T-helper 1 cell treated with Interleukin-12 subunit alpha and Interleukin-12 subunit beta and Interleukin-4 antibody, amounts not matched to agents 30 μg/mL and 1 μg/mL, for 36 hours (primary cell): ENCODE results near the gene TAGLN.

Experiments
- H3K27ac Mint-ChIP-seq: one replicate; pipeline ENCODE4 v1.8.0; 2021; ENCODE audit warnings: mild to moderate bottlenecking, mixed read lengths
- H3K27me3 Mint-ChIP-seq: one replicate; pipeline ENCODE4 v1.8.0; 2021; ENCODE audit warnings: low read depth, mixed read lengths
- H3K36me3 Mint-ChIP-seq: one replicate; pipeline ENCODE4 v1.8.0; 2021; ENCODE audit warnings: low read depth, mixed read lengths
- H3K4me1 Mint-ChIP-seq: one replicate; pipeline ENCODE4 v1.8.0; 2021; ENCODE audit warnings: low read depth, mixed read lengths
- H3K4me3 Mint-ChIP-seq: one replicate; pipeline ENCODE4 v1.8.0; 2021; ENCODE audit warnings: mild to moderate bottlenecking, moderate library complexity, mixed read lengths
- H3K9me3 Mint-ChIP-seq: one replicate; pipeline ENCODE4 v1.8.0; 2021; ENCODE audit warnings: mixed read lengths

The TAGLN gene

DNA sequence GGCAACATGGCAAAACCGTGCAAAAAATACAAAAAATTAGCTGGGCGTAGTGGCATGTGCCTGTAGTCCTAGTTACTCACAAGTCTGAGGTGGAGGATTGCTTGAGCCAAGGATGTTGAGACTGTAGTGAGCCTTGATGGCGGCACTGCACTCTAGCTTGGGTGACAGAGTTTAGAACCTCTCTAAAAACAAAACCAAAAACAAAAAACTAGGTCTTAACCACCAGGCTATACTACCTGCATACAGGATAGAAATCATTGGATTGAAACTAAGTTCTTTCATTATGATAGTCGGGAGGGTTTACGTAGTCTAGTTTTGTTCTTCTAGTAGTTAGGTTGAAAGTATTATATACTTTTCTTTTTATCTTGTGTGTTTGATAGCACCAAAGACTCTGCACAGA lies 39.1 kb downstream of the TAGLN start:
- Mint-ChIP-seq H3K36me3 (peaks cover 10% of the 10 kb centered on the region), H3K9me3 (no peaks in the 10 kb centered on the region)

DNA sequence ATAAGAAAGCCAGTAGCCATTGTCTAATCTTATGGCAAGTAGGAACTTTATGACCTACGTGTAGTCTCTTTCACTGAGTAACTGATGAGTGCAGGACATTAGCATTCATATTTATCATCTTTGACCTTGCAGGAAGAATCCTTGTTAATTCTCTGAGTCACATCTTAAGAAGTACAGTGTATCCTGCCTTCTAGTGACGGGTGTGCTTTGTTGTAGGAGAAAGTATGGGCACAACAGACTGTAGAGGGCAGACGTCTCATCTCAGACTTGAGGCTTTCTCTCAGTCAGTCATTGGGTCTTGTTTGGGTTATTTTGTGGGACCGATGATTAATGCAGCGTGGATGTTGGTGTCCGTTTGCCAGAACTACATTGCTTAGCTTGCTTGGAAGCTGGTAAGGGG lies 40.1 kb downstream of the TAGLN start:
- Mint-ChIP-seq H3K4me1 (peaks cover 1% of the 10 kb centered on the region), H3K4me3 (no peak overlapping the region), H3K27me3 (no peaks in the 10 kb centered on the region), H3K9me3 (no peaks in the 10 kb centered on the region), H3K36me3 (peaks cover 11% of the 10 kb centered on the region), H3K27ac (no peak overlapping the region)

More for the DNA sequence above, 39.1 kb downstream of the TAGLN start:
- Mint-ChIP-seq H3K4me3 (no peak overlapping the region), H3K27me3 (no peaks in the 10 kb centered on the region), H3K4me1 (peaks cover 12% of the 10 kb centered on the region), H3K27ac (no peak overlapping the region)

DNA sequence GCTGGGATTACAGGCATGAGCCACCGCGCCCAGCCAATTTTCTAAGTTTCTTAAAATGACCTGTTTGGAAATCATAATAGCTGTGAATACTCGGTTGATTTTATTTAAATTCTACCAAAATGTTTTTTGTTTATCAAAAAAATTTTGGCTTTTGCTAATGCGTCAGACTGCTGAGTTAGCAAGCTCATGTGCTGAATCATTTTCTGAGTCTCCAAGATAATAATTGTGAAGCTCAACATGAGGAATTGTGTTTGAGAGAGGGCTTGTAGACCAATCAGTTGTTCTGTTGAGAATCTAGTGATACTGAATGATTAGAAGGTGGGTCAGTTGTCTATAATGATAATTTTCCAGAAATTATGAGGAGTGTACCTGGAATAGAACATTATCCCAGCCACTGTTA lies 49.2 kb downstream of the TAGLN start:
- Mint-ChIP-seq H3K36me3 (peaks cover 24% of the 10 kb centered on the region), H3K27me3 (no peaks in the 10 kb centered on the region), H3K9me3 (no peaks in the 10 kb centered on the region), H3K4me3 (no peak overlapping the region), H3K4me1 (no peaks in the 10 kb centered on the region), H3K27ac (no peak overlapping the region)

DNA sequence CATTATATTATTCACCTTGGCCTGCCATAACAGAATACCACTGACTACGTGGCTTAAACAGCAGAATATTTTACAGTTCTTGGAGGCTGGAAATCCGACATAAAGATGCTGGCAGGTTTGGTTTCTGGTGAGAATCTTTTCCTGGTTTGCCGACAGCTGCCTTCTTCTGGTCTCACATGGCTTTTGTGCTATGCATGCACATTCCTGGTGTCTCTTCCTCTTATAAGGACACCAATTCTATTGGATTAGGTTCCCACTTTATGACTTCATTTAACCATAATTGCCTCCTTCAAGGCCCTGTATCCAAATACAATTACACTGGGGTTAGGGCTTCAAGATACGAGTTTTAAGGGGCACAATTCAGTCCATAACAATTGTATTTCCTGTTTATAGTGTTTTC lies 50.4 kb downstream of the TAGLN start:
- H3K9me3 Mint-ChIP-seq: no peaks in the 10 kb centered on the region
- no peaks in the 10 kb centered on the region for H3K27me3 Mint-ChIP-seq
- H3K36me3 Mint-ChIP-seq: peaks cover 22% of the 10 kb centered on the region
- no peak overlapping the region for H3K27ac Mint-ChIP-seq
- H3K4me1 Mint-ChIP-seq: no peaks in the 10 kb centered on the region
- H3K4me3 Mint-ChIP-seq: no peak overlapping the region

DNA sequence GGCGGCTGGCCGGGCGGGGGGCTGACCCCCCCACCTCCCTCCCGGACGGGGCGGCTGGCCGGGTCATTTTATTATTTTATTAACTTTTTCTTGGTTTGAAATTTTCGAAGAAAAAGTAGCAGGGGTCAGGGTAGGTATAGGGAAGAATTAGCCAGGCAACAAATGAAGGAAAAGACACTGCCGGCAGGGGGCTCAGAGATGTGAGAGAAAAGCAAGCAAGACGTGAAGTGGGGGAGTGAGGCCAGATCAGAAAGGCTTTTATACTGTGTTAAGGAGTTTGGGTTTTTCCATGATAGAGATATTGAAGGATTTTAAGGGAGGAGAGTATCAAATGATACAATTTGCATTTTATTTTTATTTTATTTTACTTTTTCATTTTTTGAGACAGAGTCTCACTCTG lies 52.3 kb downstream of the TAGLN start:
- H3K4me3 Mint-ChIP-seq: no peak overlapping the region
- no peaks in the 10 kb centered on the region for H3K27me3 Mint-ChIP-seq
- H3K9me3 Mint-ChIP-seq: no peaks in the 10 kb centered on the region
- H3K36me3 Mint-ChIP-seq: peaks cover 19% of the 10 kb centered on the region
- H3K4me1 Mint-ChIP-seq: no peaks in the 10 kb centered on the region
- H3K27ac Mint-ChIP-seq: peak overlapping the region; percentile 19

DNA sequence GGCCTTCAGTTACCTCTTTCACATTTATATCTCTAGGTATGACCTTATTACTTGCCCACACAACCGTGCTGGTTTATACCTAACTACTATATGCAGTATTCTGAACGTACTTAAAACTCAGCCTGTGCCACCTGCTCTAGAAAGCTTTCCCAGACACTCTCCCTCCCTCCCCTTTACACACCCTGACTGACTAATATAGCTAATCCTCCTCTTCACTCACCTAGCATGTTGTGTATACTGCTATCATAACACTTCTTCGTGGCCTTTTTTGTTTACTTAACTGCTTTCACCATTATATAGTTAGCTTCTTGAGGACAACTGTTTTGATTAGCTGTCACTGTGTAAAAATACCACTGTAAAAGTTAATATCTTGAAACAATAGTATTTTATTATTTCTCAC lies 56.8 kb downstream of the TAGLN start:
- no peak overlapping the region for H3K4me3 Mint-ChIP-seq
- no peaks in the 10 kb centered on the region for H3K27me3 Mint-ChIP-seq
- no peaks in the 10 kb centered on the region for H3K4me1 Mint-ChIP-seq
- H3K36me3 Mint-ChIP-seq: peaks cover 5% of the 10 kb centered on the region
- no peak overlapping the region for H3K27ac Mint-ChIP-seq
- no peaks in the 10 kb centered on the region for H3K9me3 Mint-ChIP-seq

DNA sequence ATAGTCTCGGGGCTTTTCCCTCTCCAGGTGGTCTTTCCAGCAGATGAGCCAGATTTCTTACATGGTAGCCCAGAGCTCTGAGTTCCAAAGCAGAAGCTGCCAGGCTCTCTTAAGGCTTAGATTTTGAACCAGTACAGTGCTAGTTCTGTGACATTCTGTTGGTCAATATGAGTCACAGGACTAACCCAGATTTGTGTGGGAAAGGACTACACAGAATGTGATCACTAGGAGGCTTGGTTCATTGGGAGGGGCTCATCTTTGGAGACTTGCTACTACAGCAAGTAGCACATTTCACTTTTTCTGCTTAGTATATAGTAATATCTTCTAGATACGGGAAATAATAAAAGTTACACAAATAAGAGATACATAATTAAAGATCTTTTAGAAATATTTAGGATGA lies 57.4 kb downstream of the TAGLN start:
- Mint-ChIP-seq H3K27me3 (no peaks in the 10 kb centered on the region), H3K4me1 (no peaks in the 10 kb centered on the region), H3K4me3 (no peak overlapping the region), H3K36me3 (peaks cover 4% of the 10 kb centered on the region), H3K27ac (no peak overlapping the region), H3K9me3 (no peaks in the 10 kb centered on the region)
